Stomach (tissue), 9 donors: Measurements from ENCODE around the gene ROBO2. TPM values are rescaled to one million over a fixed set of nuclear protein-coding genes. Genes with fewer than 3 reads are reported as not detected.
A peak's percentile ranks its signal among the peaks of the same experiment; 100 is the strongest.

ENCODE experiments used
- DNase-seq, 2 donors: peaks; one replicate each; pipeline versions ENCODE4 v3.0.0 to v3.0.0-alpha.2; 2013 to 2019
- H3K27ac ChIP-seq, 5 donors: fragments of 200-600 bp in 4 of 5; sonication (generic) in 4 of 5; one replicate each; pipeline ENCODE4 v1.5.1; 2013 to 2019; ENCODE audit warnings: mild to moderate bottlenecking in 1 of 5, moderate library complexity in 1 of 5
- H3K27me3 ChIP-seq, 3 donors: fragments of 200-600 bp; sonication (generic); one replicate each; pipeline ENCODE4 v1.5.1; 2017 to 2019; ENCODE audit warnings: mixed run types in 1 of 3
- H3K36me3 ChIP-seq, 4 donors: fragments of 200-600 bp; sonication (generic); 1 replicate in 3 of 4; 2 replicates in 1 of 4; pipeline ENCODE4 v1.5.1; 2016 to 2019
- H3K4me1 ChIP-seq, 4 donors: fragments of 200-600 bp; sonication (generic); one replicate each; pipeline ENCODE4 v1.5.1; 2016 to 2019
- H3K4me3 ChIP-seq, 4 donors: fragments of 200-600 bp; sonication (generic) in 3 of 4; one replicate each; pipeline ENCODE4 v1.5.1; 2016 to 2019; ENCODE audit warnings: mild to moderate bottlenecking in 1 of 4
- H3K9me3 ChIP-seq, 4 donors: fragments of 200-600 bp; sonication (generic); one replicate each; pipeline ENCODE4 v1.5.1; 2016 to 2019
- EP300 ChIP-seq: sonication (generic); formaldehyde crosslinking; IDR thresholded peaks from one replicate; pipeline ENCODE4 v1.6.1; 2017; ENCODE audit warnings: antibody characterized with exemption
- POLR2A ChIP-seq, 4 donors: fragments of 450-650 bp; IDR thresholded peaks; one replicate each; pipeline ENCODE4 v1.6.1; 2016; ENCODE audit warnings: antibody characterized with exemption in 4 of 4, control low read depth in 2 of 4, mild to moderate bottlenecking in 1 of 4, moderate library complexity in 1 of 4
- POLR2AphosphoS5 ChIP-seq, 3 donors: sonication (generic); formaldehyde crosslinking; IDR thresholded peaks; one replicate each; pipeline ENCODE4 v1.6.1; 2016; ENCODE audit warnings: antibody characterized with exemption in 3 of 3
- WGBS, 5 donors: extraction: QIAGEN DNeasy Blood & Tissue Kit in 3 of 5; methylation state at CpG; one replicate each; pipeline versions ENCODE4 v1.1.5 to v1.1.7; 2013 to 2018; 5-methylcytosine and 5-hydroxymethylcytosine counted together
- intact Hi-C: fragments of 100-400 bp; cut with DNase I; formaldehyde crosslinking; loops from one replicate; pipeline ENCODE4 v1.15.1; 2023; ENCODE audit warnings: low total_unique reads
- polyA plus RNA-seq, 3 donors: library from polyadenylated mRNA; stranded (reverse); fragments of 200-250 nt; gene quantifications; one replicate each; pipeline ENCODE4 v1.2.3, GENCODE V29; 2013
- total RNA-seq, 5 donors: library from RNA; depleted of rRNA; stranded (reverse); fragments of >200 nt; gene quantifications; one replicate each; pipeline versions ENCODE4 v1.1.0 to v1.2.3, GENCODE V29; 2014 to 2016
- TF ChIP-seq, protein P1 (sequence below), 7 experiments: fragments of 450-650 bp in 4 of 7; fragments of 200-600 bp in 3 of 7; sonication (generic) in 3 of 7; IDR thresholded peaks; one replicate each; pipeline ENCODE4 v1.5.1; 2016 to 2019; ENCODE audit warnings: antibody characterized with exemption in 7 of 7, control low read depth in 2 of 7, mild to moderate bottlenecking in 1 of 7
- donor health status: healthy with polysubstance abuse.
- donor health status: Bipolar disorder and iron deficiency.
- donor health status: healthy.

The ROBO2 gene
- total and polyA plus RNA-seq, 8 donors, result 0.25 to 11.4 (median 0.45) TPM; not detected in 2

DNA sequence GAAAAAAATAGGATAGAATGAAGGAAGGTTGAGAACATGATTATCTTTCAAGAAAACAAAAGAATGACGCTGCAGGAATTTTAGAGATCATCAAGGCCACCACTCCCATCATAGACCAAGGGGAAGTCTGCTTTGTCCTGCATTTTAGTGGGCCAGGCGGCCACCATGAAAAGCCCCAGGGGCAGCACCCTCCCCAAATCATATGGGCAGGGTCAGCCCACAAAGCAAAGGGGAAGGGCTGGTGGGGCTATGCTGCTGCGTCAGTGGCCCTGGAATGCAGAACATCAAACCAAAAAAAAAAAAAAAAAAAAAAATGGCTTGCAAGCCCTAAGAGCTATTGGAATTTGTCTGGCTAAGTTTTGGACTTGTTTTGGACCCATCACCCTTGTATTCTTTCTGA lies 620.8 kb downstream of the ROBO2 start:
- no peaks in the 10 kb centered on the region for H3K36me3 ChIP-seq
- TF ChIP-seq, protein P1, sequence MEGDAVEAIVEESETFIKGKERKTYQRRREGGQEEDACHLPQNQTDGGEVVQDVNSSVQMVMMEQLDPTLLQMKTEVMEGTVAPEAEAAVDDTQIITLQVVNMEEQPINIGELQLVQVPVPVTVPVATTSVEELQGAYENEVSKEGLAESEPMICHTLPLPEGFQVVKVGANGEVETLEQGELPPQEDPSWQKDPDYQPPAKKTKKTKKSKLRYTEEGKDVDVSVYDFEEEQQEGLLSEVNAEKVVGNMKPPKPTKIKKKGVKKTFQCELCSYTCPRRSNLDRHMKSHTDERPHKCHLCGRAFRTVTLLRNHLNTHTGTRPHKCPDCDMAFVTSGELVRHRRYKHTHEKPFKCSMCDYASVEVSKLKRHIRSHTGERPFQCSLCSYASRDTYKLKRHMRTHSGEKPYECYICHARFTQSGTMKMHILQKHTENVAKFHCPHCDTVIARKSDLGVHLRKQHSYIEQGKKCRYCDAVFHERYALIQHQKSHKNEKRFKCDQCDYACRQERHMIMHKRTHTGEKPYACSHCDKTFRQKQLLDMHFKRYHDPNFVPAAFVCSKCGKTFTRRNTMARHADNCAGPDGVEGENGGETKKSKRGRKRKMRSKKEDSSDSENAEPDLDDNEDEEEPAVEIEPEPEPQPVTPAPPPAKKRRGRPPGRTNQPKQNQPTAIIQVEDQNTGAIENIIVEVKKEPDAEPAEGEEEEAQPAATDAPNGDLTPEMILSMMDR (IDR thresholded peaks at IDR 0.05), result no peak
- TF ChIP-seq POLR2AphosphoS5 (IDR thresholded peaks at IDR 0.05) (no peak), POLR2A (IDR thresholded peaks at IDR 0.05) (no peak)
- 63 to 92% (median 76%) methylated on average over 3 of the region's 3 CpGs for WGBS, 5 donors

DNA sequence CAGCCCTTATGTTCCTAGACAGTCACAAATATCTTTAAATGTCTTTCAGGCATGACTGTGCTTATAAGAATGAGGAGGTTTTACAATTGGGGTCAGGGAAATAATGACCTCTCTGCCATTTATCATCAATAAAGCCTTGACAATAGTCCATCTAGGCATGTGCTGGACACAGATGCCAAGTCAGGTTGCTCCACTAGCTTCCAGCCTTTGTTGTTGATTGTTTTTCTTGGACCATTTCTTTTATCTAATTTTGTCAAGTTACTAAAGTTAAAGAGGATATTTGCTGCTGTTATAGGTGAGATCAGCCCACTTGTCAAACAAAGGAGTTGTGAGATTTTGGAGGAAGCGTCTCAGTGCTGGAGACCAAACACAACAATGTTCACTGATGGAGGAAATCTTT lies 628.0 kb downstream of the ROBO2 start:
- no peaks in the 10 kb centered on the region for H3K4me1 ChIP-seq
- WGBS, 5 donors, result 22 to 40% (median 38%) methylated on average over 1 of the region's 1 CpG
- H3K27me3 ChIP-seq, result no peaks in the 10 kb centered on the region
- peaks cover 0 to 7% (median 0%) of the 10 kb centered on the region in 4 donors for H3K9me3 ChIP-seq
- H3K4me3 ChIP-seq, result no peak overlapping the region
- H3K27ac ChIP-seq, result no peak overlapping the region
- intact Hi-C loops, result no loop called here
- DNase-seq, result peak in 1 of 2 donors; percentile 12
- no peaks in the 10 kb centered on the region for H3K36me3 ChIP-seq
- TF ChIP-seq EP300 (no peak), POLR2A (IDR thresholded peaks at IDR 0.05) (no peak), POLR2AphosphoS5 (IDR thresholded peaks at IDR 0.05) (no peak)
- TF ChIP-seq, protein P1 (IDR thresholded peaks at IDR 0.05), result no peak

More for the DNA sequence above, 620.8 kb downstream of the ROBO2 start:
- Histone ChIP-seq H3K27me3 (no peaks in the 10 kb centered on the region), H3K9me3 (peaks cover 0 to 11% (median 2%) of the 10 kb centered on the region in 4 donors), H3K4me3 (no peak overlapping the region), H3K27ac (no peak overlapping the region), H3K4me1 (no peaks in the 10 kb centered on the region)
- no peak for DNase-seq
- intact Hi-C loops, result no loop called here

DNA sequence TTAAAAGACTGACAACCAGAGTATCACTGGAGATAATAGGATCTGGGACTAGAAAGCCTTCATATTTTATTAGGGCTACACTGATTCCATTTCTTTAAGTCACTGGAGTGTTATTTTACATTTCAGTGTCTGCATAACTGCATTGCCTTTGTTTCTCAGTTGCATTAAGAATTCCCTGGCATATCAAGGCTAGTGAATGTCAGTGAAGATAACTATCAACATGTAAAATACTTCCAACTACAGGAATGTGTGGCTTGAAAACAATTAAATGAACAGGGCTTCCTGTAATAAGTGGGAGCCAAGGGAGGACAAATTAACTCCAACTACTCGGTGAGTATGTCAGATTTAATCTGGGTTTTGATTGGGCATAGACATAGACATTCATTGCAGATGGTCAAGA lies 628.5 kb downstream of the ROBO2 start:
- WGBS, 5 donors, result 59 to 74% (median 67%) methylated on average over 1 of the region's 1 CpG
- no peaks in the 10 kb centered on the region for H3K27me3 ChIP-seq

DNA sequence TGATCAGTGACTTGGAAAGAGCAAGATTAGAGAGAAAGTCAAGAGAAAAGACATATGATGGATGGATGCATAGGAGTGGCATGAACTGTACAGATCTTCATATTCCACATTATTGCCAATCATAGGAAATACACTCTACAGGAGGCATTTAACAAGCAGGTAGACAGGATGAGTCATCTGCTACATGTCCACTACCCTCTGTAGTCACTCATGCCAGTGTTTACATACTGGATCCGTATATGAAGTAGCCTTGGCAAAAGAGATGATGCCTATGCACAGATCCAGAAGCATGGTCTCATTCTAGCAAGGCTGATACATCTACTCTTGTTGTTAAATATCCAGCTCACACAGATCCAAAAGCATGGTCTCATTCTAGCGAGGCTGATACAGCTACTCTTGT lies 632.1 kb downstream of the ROBO2 start:
- WGBS, 5 donors, result 69 to 88% (median 86%) methylated on average over 2 of the region's 2 CpGs

More for the DNA sequence above, 628.5 kb downstream of the ROBO2 start:
- TF ChIP-seq POLR2AphosphoS5 (IDR thresholded peaks at IDR 0.05), result no peak
- no peak for TF ChIP-seq EP300
- TF ChIP-seq POLR2A (IDR thresholded peaks at IDR 0.05), result no peak
- TF ChIP-seq, protein P1 (IDR thresholded peaks at IDR 0.05), result no peak
- Histone ChIP-seq H3K27ac (no peak overlapping the region), H3K9me3 (peaks cover 0 to 2% (median 0%) of the 10 kb centered on the region in 4 donors), H3K36me3 (no peaks in the 10 kb centered on the region), H3K4me3 (no peak overlapping the region), H3K4me1 (no peaks in the 10 kb centered on the region)
- no peak for DNase-seq
- intact Hi-C loops, result no loop called here

More for the DNA sequence above, 632.1 kb downstream of the ROBO2 start:
- H3K36me3 ChIP-seq, result no peaks in the 10 kb centered on the region
- intact Hi-C loops, result no loop called here
- no peak overlapping the region for H3K27ac ChIP-seq
- H3K9me3 ChIP-seq, result no peaks in the 10 kb centered on the region
- H3K27me3 ChIP-seq, result no peaks in the 10 kb centered on the region
- TF ChIP-seq POLR2A (IDR thresholded peaks at IDR 0.05), result no peak
- TF ChIP-seq, protein P1 (IDR thresholded peaks at IDR 0.05), result no peak
- TF ChIP-seq EP300, result no peak
- no peak for TF ChIP-seq POLR2AphosphoS5 (IDR thresholded peaks at IDR 0.05)
- DNase-seq, result no peak
- no peak overlapping the region for H3K4me3 ChIP-seq
- no peaks in the 10 kb centered on the region for H3K4me1 ChIP-seq
